ENCODE results near the gene ENDOV.

DNA sequence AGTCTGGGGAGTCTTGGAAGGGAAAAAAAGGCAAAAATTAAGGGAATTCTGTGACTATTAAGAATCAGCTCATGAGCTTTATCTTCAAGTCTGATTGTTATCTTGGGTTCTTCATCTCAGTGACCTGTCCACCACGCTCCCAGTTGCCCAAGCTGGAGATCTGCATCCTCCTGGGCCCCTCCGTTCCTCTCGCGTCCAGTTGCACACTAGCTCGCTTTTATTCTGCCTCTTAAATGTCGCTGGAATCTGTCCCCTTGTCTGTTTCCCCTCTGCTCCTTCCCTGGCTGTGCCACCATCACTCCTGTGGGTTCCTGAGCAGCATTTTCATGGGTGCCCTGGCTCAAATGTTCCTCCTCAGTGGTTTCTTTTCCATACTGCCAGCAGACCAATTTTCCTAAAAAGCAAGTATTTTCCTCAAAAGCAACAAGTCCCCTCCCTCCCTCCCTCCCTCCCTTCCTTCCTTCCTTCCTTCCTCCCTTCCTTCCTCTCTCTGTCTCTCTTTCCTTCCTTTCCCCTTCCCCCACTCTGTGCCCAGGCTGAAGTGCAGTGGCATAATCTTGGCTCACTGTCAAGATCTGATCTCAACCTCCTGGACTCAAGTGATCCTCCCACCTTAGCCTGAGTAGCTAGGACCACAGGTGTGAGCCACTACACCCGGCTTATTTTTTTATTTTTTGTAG lies 1.4 kb downstream of the ENDOV start:
- no peak for TF ChIP-seq EZH2 (IDR thresholded peaks at IDR 0.05; ENCODE audit: borderline replicate concordance)
- TF ChIP-seq, protein P1, sequence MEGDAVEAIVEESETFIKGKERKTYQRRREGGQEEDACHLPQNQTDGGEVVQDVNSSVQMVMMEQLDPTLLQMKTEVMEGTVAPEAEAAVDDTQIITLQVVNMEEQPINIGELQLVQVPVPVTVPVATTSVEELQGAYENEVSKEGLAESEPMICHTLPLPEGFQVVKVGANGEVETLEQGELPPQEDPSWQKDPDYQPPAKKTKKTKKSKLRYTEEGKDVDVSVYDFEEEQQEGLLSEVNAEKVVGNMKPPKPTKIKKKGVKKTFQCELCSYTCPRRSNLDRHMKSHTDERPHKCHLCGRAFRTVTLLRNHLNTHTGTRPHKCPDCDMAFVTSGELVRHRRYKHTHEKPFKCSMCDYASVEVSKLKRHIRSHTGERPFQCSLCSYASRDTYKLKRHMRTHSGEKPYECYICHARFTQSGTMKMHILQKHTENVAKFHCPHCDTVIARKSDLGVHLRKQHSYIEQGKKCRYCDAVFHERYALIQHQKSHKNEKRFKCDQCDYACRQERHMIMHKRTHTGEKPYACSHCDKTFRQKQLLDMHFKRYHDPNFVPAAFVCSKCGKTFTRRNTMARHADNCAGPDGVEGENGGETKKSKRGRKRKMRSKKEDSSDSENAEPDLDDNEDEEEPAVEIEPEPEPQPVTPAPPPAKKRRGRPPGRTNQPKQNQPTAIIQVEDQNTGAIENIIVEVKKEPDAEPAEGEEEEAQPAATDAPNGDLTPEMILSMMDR (IDR thresholded peaks at IDR 0.05; ENCODE audit: poor library complexity): no peak
- TF ChIP-seq EZH2phosphoT487 (IDR thresholded peaks at IDR 0.05; ENCODE audit: low read depth, severe bottlenecking, unreplicated experiment): no peak

Data from hepatocyte (in vitro differentiated cells).